Activated naive CD8-positive, alpha-beta T cell (primary cell): ENCODE measurements around the gene ZNF521.

Experiments used
- H3K27ac Mint-ChIP-seq: one replicate; pipeline ENCODE4 v1.8.0; 2021; ENCODE audit warnings: mixed read lengths
- H3K27me3 Mint-ChIP-seq: one replicate; pipeline ENCODE4 v1.8.0; 2021; ENCODE audit warnings: mixed read lengths
- H3K36me3 Mint-ChIP-seq: one replicate; pipeline ENCODE4 v1.8.0; 2021; ENCODE audit warnings: mixed read lengths
- H3K4me1 Mint-ChIP-seq: one replicate; pipeline ENCODE4 v1.8.0; 2021; ENCODE audit warnings: low read depth, mixed read lengths
- H3K4me3 Mint-ChIP-seq: one replicate; pipeline ENCODE4 v1.8.0; 2021; ENCODE audit warnings: mild to moderate bottlenecking, mixed read lengths
- H3K9me3 Mint-ChIP-seq: one replicate; pipeline ENCODE4 v1.8.0; 2021; ENCODE audit warnings: low read depth, mixed read lengths

The ZNF521 gene

GRCh38 chr18:25222648-25223047 is 129.3 kb downstream of the ZNF521 start:
- no peak overlapping the region for H3K4me3 Mint-ChIP-seq
- no peaks in the 10 kb centered on the region for H3K27me3 Mint-ChIP-seq
- no peaks in the 10 kb centered on the region for H3K4me1 Mint-ChIP-seq
- H3K27ac Mint-ChIP-seq, result no peak overlapping the region
- H3K9me3 Mint-ChIP-seq, result no peaks in the 10 kb centered on the region
- no peaks in the 10 kb centered on the region for H3K36me3 Mint-ChIP-seq

GRCh38 chr18:25210622-25211021 is 141.3 kb downstream of the ZNF521 start:
- H3K27ac Mint-ChIP-seq, result no peak overlapping the region
- H3K4me3 Mint-ChIP-seq, result no peak overlapping the region
- no peaks in the 10 kb centered on the region for H3K27me3 Mint-ChIP-seq
- H3K4me1 Mint-ChIP-seq, result no peaks in the 10 kb centered on the region
- H3K36me3 Mint-ChIP-seq, result no peaks in the 10 kb centered on the region
- H3K9me3 Mint-ChIP-seq, result no peaks in the 10 kb centered on the region

GRCh38 chr18:25192065-25192464 is 159.9 kb downstream of the ZNF521 start:
- Mint-ChIP-seq H3K4me1 (no peaks in the 10 kb centered on the region), H3K9me3 (no peaks in the 10 kb centered on the region), H3K36me3 (no peaks in the 10 kb centered on the region), H3K27me3 (no peaks in the 10 kb centered on the region), H3K4me3 (no peak overlapping the region), H3K27ac (no peak overlapping the region)

GRCh38 chr18:25190472-25190871 is 161.5 kb downstream of the ZNF521 start:
- H3K4me1 Mint-ChIP-seq, result no peaks in the 10 kb centered on the region
- H3K36me3 Mint-ChIP-seq, result no peaks in the 10 kb centered on the region
- no peaks in the 10 kb centered on the region for H3K9me3 Mint-ChIP-seq
- no peak overlapping the region for H3K27ac Mint-ChIP-seq
- peaks cover 3% of the 10 kb centered on the region for H3K27me3 Mint-ChIP-seq
- H3K4me3 Mint-ChIP-seq, result no peak overlapping the region

GRCh38 chr18:25189391-25190185 is 162.4 kb downstream of the ZNF521 start:
- Mint-ChIP-seq H3K27ac (no peak overlapping the region), H3K4me3 (no peak overlapping the region), H3K4me1 (no peaks in the 10 kb centered on the region), H3K36me3 (no peaks in the 10 kb centered on the region), H3K9me3 (no peaks in the 10 kb centered on the region), H3K27me3 (peaks cover 3% of the 10 kb centered on the region)

- no peak overlapping the region for H3K4me3 Mint-ChIP-seq
- peaks cover 3% of the 10 kb centered on the region for H3K27me3 Mint-ChIP-seq
- no peaks in the 10 kb centered on the region for H3K4me1 Mint-ChIP-seq
- H3K9me3 Mint-ChIP-seq, result no peaks in the 10 kb centered on the region
- H3K27ac Mint-ChIP-seq, result no peak overlapping the region
- no peaks in the 10 kb centered on the region for H3K36me3 Mint-ChIP-seq
These were observed 164.3 kb downstream of the ZNF521 start for GRCh38 chr18:25187521-25188192.

- no peak overlapping the region for H3K27ac Mint-ChIP-seq
- H3K27me3 Mint-ChIP-seq, result peaks cover 3% of the 10 kb centered on the region
- no peaks in the 10 kb centered on the region for H3K4me1 Mint-ChIP-seq
- H3K4me3 Mint-ChIP-seq, result no peak overlapping the region
- no peaks in the 10 kb centered on the region for H3K36me3 Mint-ChIP-seq
- H3K9me3 Mint-ChIP-seq, result no peaks in the 10 kb centered on the region
These were observed 165.1 kb downstream of the ZNF521 start for GRCh38 chr18:25186871-25187270.

GRCh38 chr18:25181993-25182392 is 170.0 kb downstream of the ZNF521 start:
- H3K9me3 Mint-ChIP-seq, result no peaks in the 10 kb centered on the region
- no peak overlapping the region for H3K27ac Mint-ChIP-seq
- H3K4me1 Mint-ChIP-seq, result no peaks in the 10 kb centered on the region
- no peak overlapping the region for H3K4me3 Mint-ChIP-seq
- peaks cover 12% of the 10 kb centered on the region for H3K27me3 Mint-ChIP-seq
- no peaks in the 10 kb centered on the region for H3K36me3 Mint-ChIP-seq

GRCh38 chr18:25181581-25181980 is 170.4 kb downstream of the ZNF521 start:
- Mint-ChIP-seq H3K9me3 (no peaks in the 10 kb centered on the region), H3K27me3 (peaks cover 12% of the 10 kb centered on the region), H3K27ac (no peak overlapping the region), H3K4me1 (no peaks in the 10 kb centered on the region), H3K4me3 (no peak overlapping the region), H3K36me3 (no peaks in the 10 kb centered on the region)

- peaks cover 12% of the 10 kb centered on the region for H3K27me3 Mint-ChIP-seq
- no peak overlapping the region for H3K27ac Mint-ChIP-seq
- no peak overlapping the region for H3K4me3 Mint-ChIP-seq
- H3K36me3 Mint-ChIP-seq, result no peaks in the 10 kb centered on the region
- no peaks in the 10 kb centered on the region for H3K9me3 Mint-ChIP-seq
- H3K4me1 Mint-ChIP-seq, result no peaks in the 10 kb centered on the region
These were observed 170.9 kb downstream of the ZNF521 start for GRCh38 chr18:25180973-25181548.

- Mint-ChIP-seq H3K4me1 (no peaks in the 10 kb centered on the region), H3K27ac (no peak overlapping the region), H3K4me3 (no peak overlapping the region), H3K36me3 (no peaks in the 10 kb centered on the region), H3K9me3 (no peaks in the 10 kb centered on the region), H3K27me3 (peaks cover 9% of the 10 kb centered on the region)
These were observed 174.3 kb downstream of the ZNF521 start for GRCh38 chr18:25177631-25178030.

- Mint-ChIP-seq H3K36me3 (no peaks in the 10 kb centered on the region), H3K4me1 (no peaks in the 10 kb centered on the region), H3K27me3 (peaks cover 9% of the 10 kb centered on the region), H3K27ac (no peak overlapping the region), H3K4me3 (no peak overlapping the region), H3K9me3 (no peaks in the 10 kb centered on the region)
These were observed 175.4 kb downstream of the ZNF521 start for GRCh38 chr18:25176518-25177042.

GRCh38 chr18:25175558-25176517 is 176.1 kb downstream of the ZNF521 start:
- no peaks in the 10 kb centered on the region for H3K4me1 Mint-ChIP-seq
- H3K36me3 Mint-ChIP-seq, result no peaks in the 10 kb centered on the region
- H3K4me3 Mint-ChIP-seq, result no peak overlapping the region
- H3K27me3 Mint-ChIP-seq, result peaks cover 9% of the 10 kb centered on the region
- no peak overlapping the region for H3K27ac Mint-ChIP-seq
- no peaks in the 10 kb centered on the region for H3K9me3 Mint-ChIP-seq

- no peak overlapping the region for H3K4me3 Mint-ChIP-seq
- H3K27me3 Mint-ChIP-seq, result peaks cover 6% of the 10 kb centered on the region
- H3K4me1 Mint-ChIP-seq, result no peaks in the 10 kb centered on the region
- no peak overlapping the region for H3K27ac Mint-ChIP-seq
- H3K36me3 Mint-ChIP-seq, result no peaks in the 10 kb centered on the region
- no peaks in the 10 kb centered on the region for H3K9me3 Mint-ChIP-seq
These were observed 177.6 kb downstream of the ZNF521 start for GRCh38 chr18:25174324-25174723.
